GM18951 (cell line): ENCODE results near the gene FOXD3.

Experiments
- POLR2A ChIP-seq: IDR thresholded peaks from 4 replicates; pipeline ENCODE4 v1.6.1; 2011; ENCODE audit warnings: mild to moderate bottlenecking; ENCODE audit not compliant: insufficient read length, insufficient read depth; ENCODE audit errors: extremely low read depth
- in situ Hi-C: fragments of 300-500 bp; cut with MboI; formaldehyde crosslinking; loops from one replicate; pipeline ENCODE4 v1.12.0; 2022; ENCODE audit warnings: low sequenced_read_pairs, mixed read lengths, inconsistent platforms; ENCODE audit not compliant: unreplicated experiment

The FOXD3 gene

DNA sequence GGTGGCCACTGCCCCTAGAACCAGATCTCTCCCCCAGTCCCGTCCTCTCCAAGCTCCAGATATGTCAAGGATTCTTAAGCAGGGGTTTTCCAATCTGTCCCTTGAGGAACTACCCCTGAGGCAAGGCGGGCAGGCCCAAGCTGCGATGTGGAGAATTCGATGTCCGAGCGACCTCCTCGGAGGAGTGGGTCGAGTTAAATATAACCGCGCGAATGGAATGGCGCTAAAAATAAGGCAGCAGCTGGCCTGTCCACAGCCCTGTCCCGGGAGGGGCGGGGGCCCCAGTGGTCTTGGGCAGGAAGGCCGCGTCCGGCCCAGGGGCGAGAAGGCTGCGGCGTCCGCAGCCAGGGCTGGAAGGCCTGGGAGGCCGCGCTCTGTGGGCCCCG is 5.8 kb upstream of the FOXD3 start:
- in situ Hi-C loops = no loop called here
- TF ChIP-seq POLR2A = no peak

DNA sequence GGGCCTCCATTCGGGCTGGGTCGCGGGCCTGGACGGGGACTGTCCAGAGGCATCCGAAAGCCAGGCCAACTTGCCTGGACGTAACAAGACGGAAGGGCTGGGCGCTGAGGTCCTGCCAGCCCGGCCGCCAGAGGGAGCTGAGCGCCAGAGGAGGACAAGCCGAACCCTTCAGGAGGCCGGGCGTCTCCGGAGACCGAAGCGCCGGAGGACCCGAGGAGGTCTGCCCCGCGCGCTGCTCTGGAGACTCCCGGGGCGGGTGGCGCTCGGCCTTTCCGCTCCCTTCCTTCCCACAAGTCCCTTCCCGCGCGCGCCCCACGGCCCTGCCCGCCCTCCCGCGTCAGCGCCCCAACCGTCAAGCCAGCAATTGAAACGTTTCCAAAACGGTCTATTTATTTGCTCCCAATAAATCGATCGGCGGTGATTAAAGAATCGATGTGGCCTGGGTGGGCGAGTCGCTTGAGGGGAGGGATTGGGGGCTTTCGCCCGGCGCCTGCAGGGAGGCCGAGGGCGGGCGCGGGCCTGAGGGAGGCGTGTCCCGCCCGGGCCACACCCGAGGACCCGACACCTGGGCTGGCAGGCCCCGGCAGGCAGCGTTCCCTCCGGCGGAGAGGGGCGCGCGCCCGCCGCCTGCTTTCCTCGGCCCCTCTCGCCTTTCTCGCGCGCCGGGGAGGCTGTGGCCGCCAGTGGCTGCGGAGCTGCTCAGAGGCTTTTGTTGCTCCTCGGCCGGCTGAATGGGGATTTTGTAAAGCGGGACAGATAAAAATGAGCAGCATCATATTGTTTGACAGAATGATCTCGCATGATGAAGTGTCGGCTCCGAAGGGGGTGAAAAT is 5.2 kb upstream of the FOXD3 start:
- in situ Hi-C loops = no loop called here

DNA sequence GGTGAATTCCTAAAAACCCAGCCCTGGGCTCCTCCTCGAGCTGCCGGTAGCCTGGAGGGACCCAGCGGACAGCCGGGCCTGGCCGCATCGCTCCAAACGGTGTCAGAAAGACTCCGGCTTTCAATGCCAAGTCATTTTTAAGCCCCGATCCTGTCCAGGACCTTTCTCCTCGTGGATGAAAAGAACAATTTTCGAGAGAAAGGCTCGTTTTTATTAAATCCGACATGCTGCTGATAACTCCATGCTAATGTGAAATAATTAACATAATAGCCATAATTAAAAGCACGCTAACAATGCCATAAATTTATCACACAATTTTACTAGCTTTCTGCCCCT is 4.6 kb upstream of the FOXD3 start:
- in situ Hi-C loops = no loop called here

More for the DNA sequence above, 5.2 kb upstream of the FOXD3 start:
- no peak for TF ChIP-seq POLR2A

DNA sequence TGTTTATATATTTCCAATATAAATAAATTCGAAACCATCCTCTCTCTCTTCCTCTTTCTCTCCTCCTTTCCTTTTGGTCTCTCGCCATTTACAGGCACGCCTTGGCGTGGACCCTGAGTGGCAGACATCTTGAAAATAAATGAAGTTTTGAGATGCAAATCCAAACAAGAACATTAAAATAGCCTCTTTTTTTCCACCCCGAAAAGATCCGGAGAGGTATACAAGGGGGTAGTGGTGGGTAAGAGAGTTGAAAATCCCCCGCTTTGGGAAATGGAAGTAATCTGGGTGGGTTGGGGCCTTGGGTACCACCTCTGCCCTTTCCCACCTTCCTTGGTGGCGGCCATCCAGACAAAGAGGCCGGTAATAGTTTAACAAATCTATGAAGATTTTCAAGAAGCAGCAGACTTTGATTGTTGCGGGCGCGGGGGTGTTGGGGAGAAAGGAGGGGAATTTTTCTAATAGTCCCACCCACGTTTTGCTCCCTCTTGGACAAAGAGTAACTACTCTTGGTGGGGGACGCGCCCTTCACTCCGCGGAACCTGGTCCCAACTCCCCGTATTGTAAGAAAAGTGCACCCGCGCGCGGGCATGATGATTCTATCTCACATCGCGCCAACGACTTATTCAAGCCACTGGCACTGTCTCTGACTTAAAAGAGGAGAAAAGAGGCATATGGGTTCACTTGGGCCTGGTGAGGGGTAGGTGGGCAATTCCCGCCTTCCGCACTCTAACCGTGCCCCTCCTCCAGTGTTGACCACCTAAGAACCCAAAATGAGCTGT is 4.0 kb upstream of the FOXD3 start:
- TF ChIP-seq POLR2A = no peak
- in situ Hi-C loops = no loop called here

More for the DNA sequence above, 4.6 kb upstream of the FOXD3 start:
- TF ChIP-seq POLR2A = no peak

DNA sequence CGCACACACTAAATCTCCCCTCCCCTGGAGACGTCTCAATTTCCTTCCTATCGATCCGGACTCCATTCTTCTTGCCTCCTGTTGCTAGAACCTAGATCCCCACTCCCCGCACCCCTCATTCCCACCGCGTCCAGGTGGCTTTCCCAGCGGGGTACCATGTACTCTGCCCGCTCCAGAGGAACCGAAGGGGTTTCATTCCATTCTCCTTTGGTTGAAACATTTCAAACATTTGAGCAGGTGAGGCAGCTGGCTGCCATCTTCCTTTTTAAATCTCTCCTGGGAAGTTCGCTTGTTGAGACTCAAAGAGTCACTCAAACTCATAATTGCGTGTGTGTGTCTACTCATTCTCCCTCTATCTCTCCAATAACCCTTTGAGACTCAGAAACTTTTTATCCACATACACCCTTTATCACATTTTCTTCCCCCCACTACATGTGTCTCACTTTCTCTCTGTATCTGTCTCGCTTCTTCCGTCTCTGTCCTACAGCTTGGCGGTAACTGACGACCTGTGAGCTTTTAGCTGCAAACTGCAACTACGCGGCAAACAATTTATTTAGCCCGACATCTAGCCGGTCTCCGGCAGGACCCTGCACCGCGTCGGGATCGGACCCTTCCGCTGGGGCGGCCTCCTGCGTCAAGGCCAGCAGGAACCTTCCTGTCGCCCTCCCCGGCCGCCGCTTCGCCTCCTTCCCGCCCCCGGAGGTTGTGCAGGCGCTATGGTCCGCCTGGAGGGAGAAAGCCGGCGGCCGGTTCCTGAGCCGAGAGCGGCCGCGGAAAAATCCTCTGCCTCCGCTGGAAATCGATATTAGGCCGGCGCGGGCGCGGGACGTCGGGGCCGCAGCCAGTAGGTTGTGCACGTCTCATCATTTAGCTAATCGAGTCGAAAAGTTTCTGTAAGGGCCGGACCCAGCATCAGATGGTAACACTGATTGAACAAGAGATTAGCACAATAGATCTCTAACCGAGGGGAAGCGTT is 3.0 kb upstream of the FOXD3 start:
- TF ChIP-seq POLR2A = no peak
- in situ Hi-C loops = no loop called here

DNA sequence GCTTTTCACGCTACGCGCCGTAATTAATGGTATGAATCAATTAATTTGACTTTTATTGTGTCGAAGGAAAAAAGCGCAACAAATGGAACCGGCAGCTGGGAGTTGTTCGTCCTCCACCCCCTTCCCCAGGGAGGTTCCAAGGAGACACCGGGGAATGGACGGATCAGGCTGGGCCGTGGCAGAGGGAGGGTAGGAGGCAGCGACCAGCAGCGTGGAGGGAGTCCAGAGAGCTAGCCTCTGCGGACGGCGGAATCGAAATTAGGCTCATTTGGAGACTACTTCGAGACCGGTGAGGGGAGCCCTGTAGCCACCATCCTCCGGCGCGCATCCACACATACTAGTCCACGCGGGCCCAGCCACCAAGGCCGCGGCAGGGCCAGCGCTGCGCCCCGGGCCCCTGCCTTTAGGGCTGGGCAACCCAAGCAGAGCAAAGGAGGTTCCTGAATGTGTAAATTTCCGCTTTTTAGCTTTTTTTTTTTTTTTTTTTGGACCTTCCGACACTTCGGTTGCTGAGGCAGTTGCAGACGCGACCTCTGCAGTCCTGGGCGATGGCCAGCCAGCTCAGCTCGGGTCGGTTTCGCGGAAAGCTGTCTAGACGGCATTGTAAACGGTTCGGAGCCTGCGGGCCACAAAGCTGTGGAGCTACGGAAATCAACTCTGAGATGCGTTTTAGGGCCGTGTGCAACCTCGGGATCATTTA is 2.2 kb upstream of the FOXD3 start:
- TF ChIP-seq POLR2A = no peak
- in situ Hi-C loops = no loop called here

DNA sequence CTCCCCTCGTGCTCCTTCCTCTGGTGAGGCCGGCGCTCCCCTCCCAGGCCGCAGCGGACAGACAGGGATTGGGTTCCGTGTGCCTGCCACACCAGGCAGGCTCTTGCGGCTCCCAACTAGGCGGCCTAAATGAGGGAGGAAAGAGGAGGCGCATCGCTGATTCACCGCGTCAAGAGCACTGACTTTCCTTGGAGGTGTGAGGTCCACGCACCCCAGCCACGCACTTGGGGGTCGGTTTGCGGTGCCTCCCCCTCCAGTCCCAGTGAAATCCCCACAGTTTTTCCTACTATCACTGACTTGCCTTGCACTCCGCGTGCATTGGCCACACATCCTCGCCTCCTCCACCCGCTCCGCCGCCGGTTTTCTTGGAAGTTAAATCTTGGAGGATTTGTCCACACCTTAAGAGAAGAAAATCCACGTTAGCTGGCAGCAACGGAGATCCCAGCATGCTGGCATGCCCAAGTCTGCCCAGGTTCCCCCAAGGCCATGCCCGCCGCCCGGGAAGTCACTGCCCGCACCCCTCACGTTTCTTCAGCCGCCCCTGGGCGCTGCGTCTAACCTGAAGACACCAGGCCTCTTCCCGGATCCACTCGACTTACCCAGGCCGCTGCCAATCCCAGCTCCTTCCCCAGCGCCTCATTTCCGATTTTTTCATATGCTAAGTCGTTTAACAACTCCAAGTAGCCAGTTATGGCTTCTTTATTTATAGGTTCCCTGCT is 1.1 kb upstream of the FOXD3 start:
- in situ Hi-C loops = no loop called here
- TF ChIP-seq POLR2A = no peak

DNA sequence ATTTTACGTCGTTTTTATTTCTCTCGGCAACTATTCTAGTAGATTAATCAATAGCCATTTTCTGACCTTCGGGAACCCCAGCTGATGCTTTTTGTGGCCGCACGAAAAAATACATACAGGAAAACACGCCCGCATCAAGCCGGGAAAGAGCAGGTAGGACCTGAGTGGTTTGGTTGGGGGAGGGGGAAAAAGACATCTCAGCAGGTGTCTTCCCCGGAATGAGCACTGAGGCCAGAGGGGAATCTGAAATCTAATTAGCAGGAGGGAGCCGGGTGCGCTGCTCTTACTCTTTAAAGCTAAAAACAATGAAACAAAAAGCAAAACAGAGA is 618 bp upstream of the FOXD3 start:
- in situ Hi-C loops = no loop called here
- TF ChIP-seq POLR2A = no peak

DNA sequence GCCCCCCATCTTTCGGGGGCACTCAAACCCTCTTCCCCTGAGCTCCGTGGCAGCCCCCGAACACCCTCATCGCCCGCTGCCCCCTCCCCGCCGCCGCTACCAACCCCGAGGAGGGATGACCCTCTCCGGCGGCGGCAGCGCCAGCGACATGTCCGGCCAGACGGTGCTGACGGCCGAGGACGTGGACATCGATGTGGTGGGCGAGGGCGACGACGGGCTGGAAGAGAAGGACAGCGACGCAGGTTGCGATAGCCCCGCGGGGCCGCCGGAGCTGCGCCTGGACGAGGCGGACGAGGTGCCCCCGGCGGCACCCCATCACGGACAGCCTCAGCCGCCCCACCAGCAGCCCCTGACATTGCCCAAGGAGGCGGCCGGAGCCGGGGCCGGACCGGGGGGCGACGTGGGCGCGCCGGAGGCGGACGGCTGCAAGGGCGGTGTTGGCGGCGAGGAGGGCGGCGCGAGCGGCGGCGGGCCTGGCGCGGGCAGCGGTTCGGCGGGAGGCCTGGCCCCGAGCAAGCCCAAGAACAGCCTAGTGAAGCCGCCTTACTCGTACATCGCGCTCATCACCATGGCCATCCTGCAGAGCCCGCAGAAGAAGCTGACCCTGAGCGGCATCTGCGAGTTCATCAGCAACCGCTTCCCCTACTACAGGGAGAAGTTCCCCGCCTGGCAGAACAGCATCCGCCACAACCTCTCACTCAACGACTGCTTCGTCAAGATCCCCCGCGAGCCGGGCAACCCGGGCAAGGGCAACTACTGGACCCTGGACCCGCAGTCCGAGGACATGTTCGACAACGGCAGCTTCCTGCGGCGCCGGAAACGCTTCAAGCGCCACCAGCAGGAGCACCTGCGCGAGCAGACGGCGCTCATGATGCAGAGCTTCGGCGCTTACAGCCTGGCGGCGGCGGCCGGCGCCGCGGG is 837 bp downstream of the FOXD3 start:
- in situ Hi-C loops = no loop called here
- TF ChIP-seq POLR2A = no peak

DNA sequence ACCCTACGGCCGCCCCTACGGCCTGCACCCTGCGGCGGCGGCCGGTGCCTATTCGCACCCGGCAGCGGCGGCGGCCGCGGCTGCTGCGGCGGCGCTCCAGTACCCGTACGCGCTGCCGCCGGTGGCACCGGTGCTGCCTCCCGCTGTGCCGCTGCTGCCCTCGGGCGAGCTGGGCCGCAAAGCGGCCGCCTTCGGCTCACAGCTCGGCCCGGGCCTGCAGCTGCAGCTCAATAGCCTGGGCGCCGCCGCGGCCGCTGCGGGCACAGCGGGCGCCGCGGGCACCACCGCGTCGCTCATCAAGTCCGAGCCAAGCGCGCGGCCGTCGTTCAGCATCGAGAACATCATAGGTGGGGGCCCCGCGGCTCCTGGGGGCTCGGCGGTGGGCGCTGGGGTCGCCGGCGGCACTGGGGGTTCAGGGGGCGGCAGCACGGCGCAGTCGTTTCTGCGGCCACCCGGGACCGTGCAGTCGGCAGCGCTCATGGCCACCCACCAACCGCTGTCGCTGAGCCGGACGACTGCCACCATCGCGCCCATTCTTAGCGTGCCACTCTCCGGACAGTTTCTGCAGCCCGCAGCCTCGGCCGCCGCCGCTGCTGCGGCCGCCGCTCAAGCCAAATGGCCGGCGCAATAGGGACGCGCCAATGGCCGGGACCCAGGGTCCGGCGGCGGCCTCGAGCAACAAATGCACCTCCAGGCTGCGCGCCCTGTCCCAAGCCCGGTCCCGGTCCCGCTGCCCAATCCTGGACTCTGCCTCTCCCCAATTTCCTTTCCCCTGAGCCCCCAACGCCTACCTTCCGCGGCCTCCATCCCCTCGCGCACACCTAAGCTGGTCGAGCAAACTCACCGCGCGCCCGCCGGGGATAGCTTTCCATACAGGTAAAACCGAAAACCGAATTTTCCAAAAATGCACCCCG is 1.8 kb downstream of the FOXD3 start:
- TF ChIP-seq POLR2A = no peak
- in situ Hi-C loops = no loop called here
